Measurements from ENCODE around the gene DPP10. TPM values are rescaled to one million over a fixed set of nuclear protein-coding genes. Genes with fewer than 3 reads are reported as not detected.

The DPP10 gene
- total and polyA plus RNA-seq, 7 donors, result 0.60 to 4.4 (median 3.5) TPM

GRCh38 chr2:115374981-115375380 lies 932.5 kb downstream of the DPP10 start:
- H3K4me1 ChIP-seq, result no peaks in the 10 kb centered on the region
- H3K9me3 ChIP-seq, result peaks cover 7 to 17% (median 11%) of the 10 kb centered on the region in 4 donors
- no peak overlapping the region for H3K4me3 ChIP-seq
- TF ChIP-seq POLR2A (IDR thresholded peaks at IDR 0.05) (no peak), POLR2AphosphoS5 (IDR thresholded peaks at IDR 0.05) (no peak)
- TF ChIP-seq, protein P1, sequence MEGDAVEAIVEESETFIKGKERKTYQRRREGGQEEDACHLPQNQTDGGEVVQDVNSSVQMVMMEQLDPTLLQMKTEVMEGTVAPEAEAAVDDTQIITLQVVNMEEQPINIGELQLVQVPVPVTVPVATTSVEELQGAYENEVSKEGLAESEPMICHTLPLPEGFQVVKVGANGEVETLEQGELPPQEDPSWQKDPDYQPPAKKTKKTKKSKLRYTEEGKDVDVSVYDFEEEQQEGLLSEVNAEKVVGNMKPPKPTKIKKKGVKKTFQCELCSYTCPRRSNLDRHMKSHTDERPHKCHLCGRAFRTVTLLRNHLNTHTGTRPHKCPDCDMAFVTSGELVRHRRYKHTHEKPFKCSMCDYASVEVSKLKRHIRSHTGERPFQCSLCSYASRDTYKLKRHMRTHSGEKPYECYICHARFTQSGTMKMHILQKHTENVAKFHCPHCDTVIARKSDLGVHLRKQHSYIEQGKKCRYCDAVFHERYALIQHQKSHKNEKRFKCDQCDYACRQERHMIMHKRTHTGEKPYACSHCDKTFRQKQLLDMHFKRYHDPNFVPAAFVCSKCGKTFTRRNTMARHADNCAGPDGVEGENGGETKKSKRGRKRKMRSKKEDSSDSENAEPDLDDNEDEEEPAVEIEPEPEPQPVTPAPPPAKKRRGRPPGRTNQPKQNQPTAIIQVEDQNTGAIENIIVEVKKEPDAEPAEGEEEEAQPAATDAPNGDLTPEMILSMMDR (IDR thresholded peaks at IDR 0.05), result no peak
- DNase-seq, result no peak
- intact Hi-C loops (cut with DNase I), result no loop called here
- H3K27ac ChIP-seq, result no peak overlapping the region
- no peaks in the 10 kb centered on the region for H3K36me3 ChIP-seq
- H3K27me3 ChIP-seq, result no peaks in the 10 kb centered on the region
- 86 to 90% methylated on average over 1 of the region's 1 CpG for WGBS, 2 donors

DNA sequence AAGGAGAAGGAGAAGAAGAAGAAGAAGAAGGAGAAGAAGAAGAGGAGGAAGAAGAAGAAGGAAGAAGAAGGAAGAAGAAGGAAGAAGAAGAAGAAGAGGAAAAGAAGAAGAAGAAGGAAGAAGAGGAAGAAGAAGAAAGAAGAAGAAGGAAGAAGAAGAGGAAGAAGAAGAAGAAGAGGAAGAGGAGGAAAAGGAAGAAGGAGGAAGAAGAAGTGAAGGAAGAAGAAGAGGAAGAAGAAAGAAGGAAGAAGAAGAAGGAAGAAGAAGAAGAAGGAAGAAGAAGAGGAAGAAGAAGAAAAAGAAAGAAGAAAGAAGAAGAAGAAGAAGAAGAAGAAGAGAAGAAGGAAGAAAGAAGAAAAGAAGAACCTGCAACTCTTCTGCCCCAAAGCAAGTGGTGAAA lies 942.0 kb downstream of the DPP10 start:
- TF ChIP-seq EP300 (IDR thresholded peaks at IDR 0.05) (no peak), POLR2AphosphoS5 (IDR thresholded peaks at IDR 0.05) (no peak), POLR2A (IDR thresholded peaks at IDR 0.05) (no peak)
- TF ChIP-seq, protein P1 (IDR thresholded peaks at IDR 0.05), result no peak
- Histone ChIP-seq H3K4me1 (no peaks in the 10 kb centered on the region), H3K4me3 (no peak overlapping the region), H3K9me3 (peaks cover 0 to 4% (median 2%) of the 10 kb centered on the region in 4 donors), H3K27me3 (no peaks in the 10 kb centered on the region), H3K27ac (no peak overlapping the region), H3K36me3 (no peaks in the 10 kb centered on the region)
- intact Hi-C loops (cut with DNase I), result no loop called here
- DNase-seq, result no peak

DNA sequence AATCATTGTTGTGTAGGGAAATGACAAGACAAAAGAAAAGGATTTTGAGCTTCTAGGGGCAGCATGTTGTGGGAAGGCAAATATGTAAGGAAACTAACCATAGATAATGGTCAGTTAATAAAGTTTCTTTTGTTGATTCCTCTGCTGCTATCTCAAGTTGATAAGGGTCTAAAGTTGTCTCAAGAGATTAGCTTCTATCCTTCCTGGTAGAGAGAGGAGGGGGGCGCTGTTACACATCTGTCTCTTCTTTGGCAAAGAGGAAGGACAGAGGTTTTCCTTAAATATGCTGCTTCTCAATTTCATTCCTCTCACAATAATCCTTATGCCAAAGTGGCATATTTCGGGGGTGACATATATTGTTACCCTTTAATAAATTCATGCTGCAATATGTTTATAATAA lies 944.0 kb downstream of the DPP10 start:
- H3K27ac ChIP-seq, result no peak overlapping the region
- TF ChIP-seq, protein P1 (IDR thresholded peaks at IDR 0.05), result no peak
- TF ChIP-seq POLR2A (IDR thresholded peaks at IDR 0.05), result no peak
- no peak for TF ChIP-seq POLR2AphosphoS5 (IDR thresholded peaks at IDR 0.05)
- TF ChIP-seq EP300 (IDR thresholded peaks at IDR 0.05), result no peak
- no peaks in the 10 kb centered on the region for H3K36me3 ChIP-seq
- peaks cover 0 to 4% (median 2%) of the 10 kb centered on the region in 4 donors for H3K9me3 ChIP-seq
- intact Hi-C loops (cut with DNase I), result no loop called here
- WGBS, 2 donors, result 89 to 91% methylated on average over 2 of the region's 2 CpGs
- H3K4me3 ChIP-seq, result no peak overlapping the region
- no peaks in the 10 kb centered on the region for H3K27me3 ChIP-seq
- DNase-seq, result no peak
- no peaks in the 10 kb centered on the region for H3K4me1 ChIP-seq

- Histone ChIP-seq H3K9me3 (no peaks in the 10 kb centered on the region), H3K4me1 (no peaks in the 10 kb centered on the region), H3K27ac (no peak overlapping the region), H3K36me3 (no peaks in the 10 kb centered on the region), H3K4me3 (no peak overlapping the region), H3K27me3 (no peaks in the 10 kb centered on the region)
- intact Hi-C loops (cut with DNase I), result no loop called here
- WGBS, 2 donors, result 14 to 56% methylated on average over 1 of the region's 1 CpG
- no peak for DNase-seq
- TF ChIP-seq, protein P1 (IDR thresholded peaks at IDR 0.05), result no peak
- TF ChIP-seq EP300 (IDR thresholded peaks at IDR 0.05) (no peak), POLR2A (IDR thresholded peaks at IDR 0.05) (no peak), POLR2AphosphoS5 (IDR thresholded peaks at IDR 0.05) (no peak)
Observed at GRCh38 chr2:115389024-115389423, 946.6 kb downstream of the DPP10 start.

- no peak overlapping the region for H3K4me3 ChIP-seq
- H3K4me1 ChIP-seq, result no peaks in the 10 kb centered on the region
- no peaks in the 10 kb centered on the region for H3K9me3 ChIP-seq
- WGBS, 2 donors, result 79 to 88% methylated on average over 6 of the region's 6 CpGs
- no peaks in the 10 kb centered on the region for H3K36me3 ChIP-seq
- H3K27ac ChIP-seq, result no peak overlapping the region
- no peak for TF ChIP-seq EP300 (IDR thresholded peaks at IDR 0.05)
- TF ChIP-seq POLR2A (IDR thresholded peaks at IDR 0.05), result no peak
- TF ChIP-seq, protein P1 (IDR thresholded peaks at IDR 0.05), result no peak
- TF ChIP-seq POLR2AphosphoS5 (IDR thresholded peaks at IDR 0.05), result no peak
- no peak for DNase-seq
- intact Hi-C loops (cut with DNase I), result no loop called here
- H3K27me3 ChIP-seq, result no peaks in the 10 kb centered on the region
Observed at GRCh38 chr2:115389898-115390565, 947.6 kb downstream of the DPP10 start.

Data from sigmoid colon (tissue), 7 donors.